Measurements from ENCODE around the gene KIAA1191. TPM values are rescaled to one million over a fixed set of nuclear protein-coding genes. Genes with fewer than 3 reads are reported as not detected.

Gene KIAA1191
- polyA plus RNA-seq, 1 experiment: 98.3 TPM

DNA sequence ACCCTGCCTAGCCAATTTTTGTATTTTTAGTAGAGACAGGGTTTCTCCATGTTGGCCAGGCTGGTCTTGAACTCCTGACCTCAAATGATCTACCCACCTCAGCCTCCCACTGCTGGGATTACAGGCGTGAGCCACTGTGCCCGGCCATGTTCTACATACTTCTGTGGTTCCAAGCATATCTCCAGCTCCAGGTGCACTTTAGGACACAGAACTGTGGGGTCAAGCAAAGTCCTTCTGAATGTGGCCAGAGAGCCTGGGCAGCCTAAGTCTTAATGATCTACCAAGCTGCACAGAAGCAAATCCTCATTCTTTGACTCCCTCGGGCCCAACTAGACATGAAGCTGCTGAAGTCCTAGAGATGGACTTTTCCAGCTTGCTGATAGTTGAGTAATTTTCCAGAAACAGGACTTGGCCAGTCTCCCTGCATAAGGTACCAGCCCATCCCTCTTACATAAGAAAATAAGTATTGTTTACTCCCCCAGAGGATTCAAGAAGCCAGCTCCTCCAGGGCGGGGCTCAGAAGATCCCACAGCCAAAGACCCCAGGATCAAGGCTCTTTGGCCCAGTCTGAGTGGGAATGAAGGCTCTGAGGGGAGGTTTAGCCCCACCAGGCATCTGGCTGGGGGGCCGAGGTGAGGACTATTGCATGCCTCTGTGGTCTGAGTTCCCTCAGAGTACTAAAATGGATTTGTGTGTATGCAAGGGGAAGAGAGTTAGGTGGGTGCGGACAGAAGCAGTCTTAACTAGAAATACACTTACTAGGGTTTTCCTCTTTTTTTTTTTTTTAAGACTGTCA lies 46.1 kb upstream of the KIAA1191 start:
- Histone ChIP-seq H3K27me3 (ENCODE audit: control insufficient read depth, insufficient read depth, low read length) (no peaks in the 10 kb centered on the region), H3K9me3 (ENCODE audit: control insufficient read depth, insufficient read depth, low read length) (no peaks in the 10 kb centered on the region; the same call in 1 of the 2 replicates), H3K27ac (ENCODE audit: low read depth, low read length) (no peak overlapping the region), H3K4me3 (ENCODE audit: low read depth, low read length) (no peak overlapping the region)
- POLR2A ChIA-PET: interaction anchor here (0.9 kb wide), 1 partner anchor 130 kb away, joined by 3 read pairs; the partner anchor contains the start of gene RNF44
- DNase-seq (ENCODE audit: low read depth, low spot score): no peak
- CTCF ChIA-PET: interaction anchor here (0.5 to 3.4 kb wide), 3 partner anchors 9 to 136 kb away, joined by 3 to 22 read pairs (median 3); partner anchors contain the start of gene FAF2
- TF ChIP-seq, protein P1, sequence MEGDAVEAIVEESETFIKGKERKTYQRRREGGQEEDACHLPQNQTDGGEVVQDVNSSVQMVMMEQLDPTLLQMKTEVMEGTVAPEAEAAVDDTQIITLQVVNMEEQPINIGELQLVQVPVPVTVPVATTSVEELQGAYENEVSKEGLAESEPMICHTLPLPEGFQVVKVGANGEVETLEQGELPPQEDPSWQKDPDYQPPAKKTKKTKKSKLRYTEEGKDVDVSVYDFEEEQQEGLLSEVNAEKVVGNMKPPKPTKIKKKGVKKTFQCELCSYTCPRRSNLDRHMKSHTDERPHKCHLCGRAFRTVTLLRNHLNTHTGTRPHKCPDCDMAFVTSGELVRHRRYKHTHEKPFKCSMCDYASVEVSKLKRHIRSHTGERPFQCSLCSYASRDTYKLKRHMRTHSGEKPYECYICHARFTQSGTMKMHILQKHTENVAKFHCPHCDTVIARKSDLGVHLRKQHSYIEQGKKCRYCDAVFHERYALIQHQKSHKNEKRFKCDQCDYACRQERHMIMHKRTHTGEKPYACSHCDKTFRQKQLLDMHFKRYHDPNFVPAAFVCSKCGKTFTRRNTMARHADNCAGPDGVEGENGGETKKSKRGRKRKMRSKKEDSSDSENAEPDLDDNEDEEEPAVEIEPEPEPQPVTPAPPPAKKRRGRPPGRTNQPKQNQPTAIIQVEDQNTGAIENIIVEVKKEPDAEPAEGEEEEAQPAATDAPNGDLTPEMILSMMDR (IDR thresholded peaks at IDR 0.05; ENCODE audit: low read depth, low read length): no peak

- CTCF ChIA-PET: interaction anchor here (2.0 kb wide), 1 partner anchor 41 kb away, joined by 10 read pairs; no protein-coding TSS in a partner anchor
Observed at GRCh38 chr5:176406436-176407052, 45.0 kb upstream of the KIAA1191 start.

GRCh38 chr5:176405656-176406435 lies 44.3 kb upstream of the KIAA1191 start:
- H3K4me3 ChIP-seq (ENCODE audit: low read depth, low read length): no peak overlapping the region
- TF ChIP-seq, protein P1 (IDR thresholded peaks at IDR 0.05; ENCODE audit: low read depth, low read length): no peak
- no peaks in the 10 kb centered on the region for H3K27me3 ChIP-seq (ENCODE audit: control insufficient read depth, insufficient read depth, low read length)
- DNase-seq (ENCODE audit: low read depth, low spot score): no peak
- POLR2A ChIA-PET: interaction anchor here (1.1 kb wide), 1 partner anchor 42 kb away, joined by 3 read pairs; no protein-coding TSS in a partner anchor
- H3K9me3 ChIP-seq (ENCODE audit: control insufficient read depth, insufficient read depth, low read length): no peaks in the 10 kb centered on the region; the same call in 1 of the 2 replicates
- H3K27ac ChIP-seq (ENCODE audit: low read depth, low read length): no peak overlapping the region
- CTCF ChIA-PET: interaction anchor here (0.6 to 2.0 kb wide), 2 partner anchors 26 to 42 kb away, joined by 5 to 10 read pairs; no protein-coding TSS in a partner anchor

More at GRCh38 chr5:176406436-176407052, 45.0 kb upstream of the KIAA1191 start:
- Histone ChIP-seq H3K27ac (ENCODE audit: low read depth, low read length) (no peak overlapping the region), H3K27me3 (ENCODE audit: control insufficient read depth, insufficient read depth, low read length) (no peaks in the 10 kb centered on the region), H3K4me3 (ENCODE audit: low read depth, low read length) (no peak overlapping the region), H3K9me3 (ENCODE audit: control insufficient read depth, insufficient read depth, low read length) (no peaks in the 10 kb centered on the region; the same call in 1 of the 2 replicates)
- TF ChIP-seq, protein P1 (IDR thresholded peaks at IDR 0.05; ENCODE audit: low read depth, low read length): no peak
- no peak for DNase-seq (ENCODE audit: low read depth, low spot score)
- POLR2A ChIA-PET: interaction anchor here (0.9 to 1.1 kb wide), 2 partner anchors 41 to 131 kb away, joined by 3 read pairs; partner anchors contain the start of gene RNF44

GRCh38 chr5:176401281-176402205 lies 40.0 kb upstream of the KIAA1191 start:
- POLR2A ChIA-PET: no interaction called here
- H3K27ac ChIP-seq (ENCODE audit: low read depth, low read length): no peak overlapping the region
- CTCF ChIA-PET: no interaction called here

More at GRCh38 chr5:176401281-176402205, 40.0 kb upstream of the KIAA1191 start:
- H3K4me3 ChIP-seq (ENCODE audit: low read depth, low read length): no peak overlapping the region
- H3K27me3 ChIP-seq (ENCODE audit: control insufficient read depth, insufficient read depth, low read length): no peaks in the 10 kb centered on the region
- no peaks in the 10 kb centered on the region; the same call in 1 of the 2 replicates for H3K9me3 ChIP-seq (ENCODE audit: control insufficient read depth, insufficient read depth, low read length)
- TF ChIP-seq, protein P1 (IDR thresholded peaks at IDR 0.05; ENCODE audit: low read depth, low read length): no peak
- DNase-seq (ENCODE audit: low read depth, low spot score): no peak
